ENCODE data around the gene LGALS1. TPM values are rescaled to one million over a fixed set of nuclear protein-coding genes. Genes with fewer than 3 reads are reported as not detected.
"Not testable (repeated sequence)": the region's sequence is repeated elsewhere in the genome, so short reads cannot be mapped to it uniquely, and the experiment has no call there.

The LGALS1 gene
- total RNA-seq, 1 experiment from 2014 or later = 5,161 TPM

- DNase-seq (ENCODE audit: low read depth) = no peak
These were observed 36.2 kb upstream of the LGALS1 start, which contains the start of gene SH3BP1 for GRCh38 chr22:37639070-37639760. SH3BP1 (plus strand) TSS chr22:37639669; CDS start chr22:37639788, 119 bp downstream.

- no peak for DNase-seq (ENCODE audit: low read depth)
These were observed 35.5 kb upstream of the LGALS1 start for GRCh38 chr22:37639771-37640590.

GRCh38 chr22:37640591-37641560 lies 34.6 kb upstream of the LGALS1 start:
- no peak for DNase-seq (ENCODE audit: low read depth)

GRCh38 chr22:37641561-37641949 lies 33.9 kb upstream of the LGALS1 start:
- no peak for DNase-seq (ENCODE audit: low read depth)

GRCh38 chr22:37643225-37643847 lies 32.1 kb upstream of the LGALS1 start:
- peak; percentile 67 for DNase-seq (ENCODE audit: low read depth)

- DNase-seq (ENCODE audit: low read depth) = no peak
These were observed 28.1 kb upstream of the LGALS1 start for GRCh38 chr22:37647317-37647716.

GRCh38 chr22:37647928-37648327 lies 27.5 kb upstream of the LGALS1 start:
- no peak for DNase-seq (ENCODE audit: low read depth)

- no peak for DNase-seq (ENCODE audit: low read depth)
These were observed 24.8 kb upstream of the LGALS1 start for GRCh38 chr22:37650463-37651136.

GRCh38 chr22:37654563-37655251 lies 20.7 kb upstream of the LGALS1 start:
- no peak for DNase-seq (ENCODE audit: low read depth)

- DNase-seq (ENCODE audit: low read depth) = no peak
These were observed 20.2 kb upstream of the LGALS1 start for GRCh38 chr22:37655252-37655563.

GRCh38 chr22:37656583-37656982 lies 18.9 kb upstream of the LGALS1 start:
- DNase-seq (ENCODE audit: low read depth) = not testable (repeated sequence)

- no peak for DNase-seq (ENCODE audit: low read depth)
These were observed 17.8 kb upstream of the LGALS1 start for GRCh38 chr22:37657590-37658132.

GRCh38 chr22:37658133-37659065 lies 17.0 kb upstream of the LGALS1 start, which contains the start of gene PDXP:
PDXP (plus strand) TSS chr22:37658723; CDS start chr22:37658783, 60 bp downstream.
- DNase-seq (ENCODE audit: low read depth) = peak; percentile 100

GRCh38 chr22:37659066-37659896 lies 16.2 kb upstream of the LGALS1 start:
- DNase-seq (ENCODE audit: low read depth) = no peak

- DNase-seq (ENCODE audit: low read depth) = no peak
These were observed 15.3 kb upstream of the LGALS1 start for GRCh38 chr22:37659897-37660708.

- no peak for DNase-seq (ENCODE audit: low read depth)
These were observed 14.8 kb upstream of the LGALS1 start for GRCh38 chr22:37660709-37661045.
